Right atrium auricular region (tissue), 2 donors: ENCODE data around the gene DPM1. TPM values are rescaled to one million over a fixed set of nuclear protein-coding genes. Genes with fewer than 3 reads are reported as not detected.

Experiments
- DNase-seq: peaks from one replicate; pipeline ENCODE4 v3.0.0-alpha.2; 2019; ENCODE audit warnings: low spot score
- H3K27ac ChIP-seq, 2 donors: fragments of 200-600 bp; sonication (generic); 1 replicate in 1 of 2; 2 replicates in 1 of 2; pipeline ENCODE4 v1.5.1; 2016 to 2019
- H3K27me3 ChIP-seq, 2 donors: fragments of 200-600 bp; sonication (generic); one replicate each; pipeline versions ENCODE4 v1.5.1 to v1.6.0; 2017 to 2019
- H3K36me3 ChIP-seq: fragments of 200-600 bp; sonication (generic); one replicate; pipeline ENCODE4 v1.5.1; 2016
- H3K4me1 ChIP-seq, 2 donors: fragments of 200-600 bp; sonication (generic); one replicate each; pipeline versions ENCODE4 v1.5.1 to v1.6.0; 2017 to 2019
- H3K4me3 ChIP-seq, 2 donors: fragments of 200-600 bp; sonication (generic); 1 replicate in 1 of 2; 2 replicates in 1 of 2; pipeline ENCODE4 v1.5.1; 2017 to 2019; ENCODE audit warnings: mild to moderate bottlenecking in 1 of 2, moderate library complexity in 1 of 2
- H3K9me3 ChIP-seq, 2 donors: fragments of 200-600 bp; sonication (generic); one replicate each; pipeline ENCODE4 v1.5.1; 2019
- total RNA-seq, 2 donors: library from RNA; depleted of rRNA; stranded (reverse); fragments of >200 nt; gene quantifications; one replicate each; pipeline ENCODE4 v1.1.0, GENCODE V29; 2016
- TF ChIP-seq, protein P1 (sequence below), 2 donors: fragments of 200-600 bp; sonication (generic); IDR thresholded peaks; one replicate each; pipeline ENCODE4 v1.5.1; 2019; ENCODE audit warnings: antibody characterized with exemption in 2 of 2

DPM1 gene
- total RNA-seq, 2 donors from 2014 or later = 35.0 to 78.1 TPM

DNA sequence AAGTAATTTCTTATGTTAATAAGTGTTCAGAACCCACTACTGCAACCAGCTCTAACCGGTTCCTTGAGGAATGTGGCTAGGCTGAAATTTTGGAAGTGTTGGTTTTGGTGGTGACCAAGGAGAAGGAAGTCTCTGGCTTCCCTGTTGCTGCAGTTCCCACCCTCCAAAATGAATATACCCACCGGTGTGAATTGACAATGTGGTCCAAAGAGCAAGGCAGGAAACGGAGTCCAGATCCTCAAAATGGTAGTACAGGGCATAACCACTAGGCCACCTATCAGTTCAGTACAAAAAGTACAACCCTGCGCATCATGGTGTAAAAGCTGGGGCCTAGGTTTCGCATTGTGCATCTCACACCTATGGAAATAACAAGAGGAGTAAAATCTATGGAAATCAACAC, 29.9 kb downstream of the DPM1 start:
- no peaks in the 10 kb centered on the region for H3K27me3 ChIP-seq
- H3K4me3 ChIP-seq = no peak overlapping the region
- peak overlapping the region in 1 of 2 donors; percentile 20 for H3K27ac ChIP-seq
- H3K4me1 ChIP-seq = peaks cover 0 to 64% of the 10 kb centered on the region in 2 donors
- no peaks in the 10 kb centered on the region for H3K36me3 ChIP-seq
- TF ChIP-seq, protein P1, sequence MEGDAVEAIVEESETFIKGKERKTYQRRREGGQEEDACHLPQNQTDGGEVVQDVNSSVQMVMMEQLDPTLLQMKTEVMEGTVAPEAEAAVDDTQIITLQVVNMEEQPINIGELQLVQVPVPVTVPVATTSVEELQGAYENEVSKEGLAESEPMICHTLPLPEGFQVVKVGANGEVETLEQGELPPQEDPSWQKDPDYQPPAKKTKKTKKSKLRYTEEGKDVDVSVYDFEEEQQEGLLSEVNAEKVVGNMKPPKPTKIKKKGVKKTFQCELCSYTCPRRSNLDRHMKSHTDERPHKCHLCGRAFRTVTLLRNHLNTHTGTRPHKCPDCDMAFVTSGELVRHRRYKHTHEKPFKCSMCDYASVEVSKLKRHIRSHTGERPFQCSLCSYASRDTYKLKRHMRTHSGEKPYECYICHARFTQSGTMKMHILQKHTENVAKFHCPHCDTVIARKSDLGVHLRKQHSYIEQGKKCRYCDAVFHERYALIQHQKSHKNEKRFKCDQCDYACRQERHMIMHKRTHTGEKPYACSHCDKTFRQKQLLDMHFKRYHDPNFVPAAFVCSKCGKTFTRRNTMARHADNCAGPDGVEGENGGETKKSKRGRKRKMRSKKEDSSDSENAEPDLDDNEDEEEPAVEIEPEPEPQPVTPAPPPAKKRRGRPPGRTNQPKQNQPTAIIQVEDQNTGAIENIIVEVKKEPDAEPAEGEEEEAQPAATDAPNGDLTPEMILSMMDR (IDR thresholded peaks at IDR 0.05) = no peak
- DNase-seq = no peak
- H3K9me3 ChIP-seq = no peaks in the 10 kb centered on the region

GRCh38 chr20:50926530-50926929, 31.8 kb downstream of the DPM1 start:
- no peak overlapping the region for H3K4me3 ChIP-seq
- no peak overlapping the region for H3K27ac ChIP-seq
- no peaks in the 10 kb centered on the region for H3K27me3 ChIP-seq
- no peak for DNase-seq
- H3K36me3 ChIP-seq = no peaks in the 10 kb centered on the region
- peaks cover 0 to 71% of the 10 kb centered on the region in 2 donors for H3K4me1 ChIP-seq
- H3K9me3 ChIP-seq = no peaks in the 10 kb centered on the region
- TF ChIP-seq, protein P1 (IDR thresholded peaks at IDR 0.05) = no peak

DNA sequence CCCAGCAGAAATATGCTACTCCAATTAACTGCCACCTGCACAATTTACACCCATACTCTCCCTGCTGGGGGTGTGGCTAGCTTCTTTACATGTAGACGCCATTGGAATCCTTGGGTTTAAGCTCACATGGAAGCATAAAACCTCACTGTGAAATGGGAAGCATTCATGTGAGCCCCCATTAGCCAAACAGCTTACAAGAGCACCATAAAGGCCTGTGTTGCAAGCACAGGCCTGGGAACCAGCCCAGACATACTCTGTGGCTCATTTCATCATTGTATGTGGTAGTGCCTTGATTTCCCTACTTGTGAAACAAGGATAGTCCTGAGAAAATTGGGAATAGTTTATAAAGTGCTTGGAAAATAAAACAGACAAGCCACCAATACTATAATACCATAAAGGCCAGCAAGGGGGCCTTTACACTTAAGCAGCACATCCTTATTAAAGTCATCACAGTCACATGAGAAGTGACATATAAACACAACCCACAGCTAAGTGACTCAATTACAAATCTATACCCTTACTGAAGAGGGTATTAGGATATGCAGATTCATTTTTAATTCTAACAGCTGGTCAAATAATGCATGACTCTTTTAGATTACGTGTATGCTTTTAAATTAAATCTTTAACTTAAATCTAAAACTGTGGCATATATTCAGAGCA, 33.9 kb downstream of the DPM1 start:
- Histone ChIP-seq H3K9me3 (no peaks in the 10 kb centered on the region), H3K27ac (no peak overlapping the region), H3K36me3 (no peaks in the 10 kb centered on the region), H3K4me3 (no peak overlapping the region), H3K4me1 (peaks cover 0 to 79% of the 10 kb centered on the region in 2 donors), H3K27me3 (no peaks in the 10 kb centered on the region)
- TF ChIP-seq, protein P1 (IDR thresholded peaks at IDR 0.05) = no peak
- DNase-seq = no peak

DNA sequence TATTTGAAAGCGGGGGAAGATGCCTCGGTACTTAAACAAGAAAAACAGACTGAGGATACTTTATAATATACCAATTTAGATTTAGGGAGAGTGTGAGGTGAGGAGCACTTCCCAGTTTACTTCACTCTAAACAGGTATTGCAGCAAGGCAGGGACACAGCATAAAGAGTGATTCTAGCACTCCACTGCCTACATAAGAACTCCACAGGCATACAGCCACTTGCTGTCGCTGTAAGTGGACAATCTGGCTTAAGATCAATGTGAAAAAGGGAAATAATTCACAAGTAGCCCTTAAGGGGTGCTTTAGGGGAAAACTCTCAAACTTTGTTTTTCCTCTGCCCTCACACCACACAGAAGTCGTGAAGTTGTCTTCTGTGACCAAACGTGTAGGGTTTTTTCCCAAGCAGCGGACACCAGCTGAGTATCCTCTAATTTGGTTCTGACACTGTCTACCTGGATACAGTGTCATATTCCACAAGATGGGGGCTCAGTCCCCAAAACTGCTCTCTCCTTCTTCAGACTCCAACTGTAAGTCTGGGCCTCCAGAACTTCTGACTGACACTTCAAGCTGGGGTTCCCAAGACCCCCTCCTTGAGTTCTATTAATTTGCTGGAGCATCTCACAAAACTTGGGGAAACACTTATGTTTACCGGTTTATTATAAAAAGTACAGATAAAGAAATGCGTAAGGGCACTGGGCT, 36.4 kb downstream of the DPM1 start:
- DNase-seq = no peak
- Histone ChIP-seq H3K27ac (no peak overlapping the region), H3K36me3 (no peaks in the 10 kb centered on the region), H3K4me1 (peaks cover 0 to 80% of the 10 kb centered on the region in 2 donors), H3K27me3 (no peaks in the 10 kb centered on the region), H3K4me3 (no peak overlapping the region), H3K9me3 (no peaks in the 10 kb centered on the region)
- TF ChIP-seq, protein P1 (IDR thresholded peaks at IDR 0.05) = no peak

DNA sequence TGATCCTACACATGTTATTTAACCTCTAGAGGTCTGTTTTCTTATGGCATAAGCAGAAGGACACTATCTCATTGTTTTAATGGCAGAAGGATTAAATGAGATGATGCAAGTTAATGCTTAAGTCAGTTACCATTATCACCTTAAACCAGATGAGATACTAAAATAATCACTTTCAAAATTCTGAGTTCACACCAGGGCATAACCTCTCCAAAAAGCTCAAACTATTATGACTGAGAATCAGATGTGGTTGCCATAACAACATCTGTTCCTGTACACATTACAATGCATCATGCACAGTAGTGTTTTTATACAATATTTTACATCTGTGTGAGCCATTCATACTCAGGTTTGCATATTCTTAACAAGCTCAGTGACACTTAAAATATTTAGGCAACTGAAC, 37.3 kb downstream of the DPM1 start:
- Histone ChIP-seq H3K9me3 (no peaks in the 10 kb centered on the region), H3K36me3 (no peaks in the 10 kb centered on the region), H3K27ac (no peak overlapping the region), H3K4me3 (no peak overlapping the region), H3K27me3 (no peaks in the 10 kb centered on the region), H3K4me1 (peaks cover 0 to 81% of the 10 kb centered on the region in 2 donors)
- TF ChIP-seq, protein P1 (IDR thresholded peaks at IDR 0.05) = no peak
- no peak for DNase-seq
